K562 (cell line): Measurements from ENCODE around the gene NAA10. TPM values are rescaled to one million over a fixed set of nuclear protein-coding genes. Genes with fewer than 3 reads are reported as not detected.

ENCODE experiments used
- AFF4 ChIP-seq: sonication (generic); formaldehyde crosslinking; IDR thresholded peaks from 2 replicates; pipeline ENCODE4 v1.8.0; 2023; ENCODE audit warnings: mild to moderate bottlenecking, missing genetic modification reagents
- GATAD2B ChIP-seq: fragments of 450-650 bp; IDR thresholded peaks from 2 replicates; pipeline ENCODE4 v1.6.1; 2017; ENCODE audit warnings: mild to moderate bottlenecking, borderline replicate concordance
- MGA ChIP-seq: fragments of 450-650 bp; IDR thresholded peaks from 2 replicates; pipeline ENCODE4 v1.6.1; 2016; ENCODE audit warnings: mild to moderate bottlenecking, moderate library complexity
- NFIC ChIP-seq: fragments of 450-650 bp; IDR thresholded peaks from 2 replicates; pipeline ENCODE4 v1.6.1; 2017; ENCODE audit warnings: mild to moderate bottlenecking, inconsistent platforms
- PATZ1 ChIP-seq: fragments of 250-450 bp; sonication (Bioruptor Pico); IDR thresholded peaks from 2 replicates; pipeline ENCODE4 v1.5.0; 2020; ENCODE audit warnings: mild to moderate bottlenecking, borderline replicate concordance
- PTBP1 ChIP-seq: fragments of 200-400 bp; formaldehyde crosslinking; IDR thresholded peaks from 2 replicates; pipeline ENCODE4 v1.6.1; 2017; ENCODE audit warnings: low read depth, low read length
- RBM14 ChIP-seq: fragments of 200-400 bp; formaldehyde crosslinking; IDR thresholded peaks from 2 replicates; pipeline ENCODE4 v1.6.1; 2018; ENCODE audit warnings: low read depth, mild to moderate bottlenecking, low read length, moderate library complexity, borderline replicate concordance; ENCODE audit not compliant: insufficient read depth
- SREBF2 ChIP-seq: sonication (generic); formaldehyde crosslinking; IDR thresholded peaks from 2 replicates; pipeline ENCODE4 v1.4.0; 2020; ENCODE audit warnings: mild to moderate bottlenecking, missing genetic modification reagents
- polyA plus RNA-seq, 8 experiments: library from polyadenylated mRNA; depleted of rRNA in 4 of 8; stranded (reverse) in 5 of 8; unstranded in 3 of 8; fragments of >200 nt; fragmentation: Nextera tagmentation in 2 of 8; fragmentation: Illumina TruSeq in 1 of 8; extraction: Ambion mirVana in 2 of 8; extraction: Trizol in 1 of 8; gene quantifications; 2 replicates each; pipeline versions ENCODE4 v1.2.1 to v1.2.3, GENCODE V29; 2011 to 2014; ENCODE audit warnings: inconsistent platforms in 1 of 8, missing spikeins in 1 of 8
- total RNA-seq, 7 experiments: library from RNA; depleted of rRNA in 6 of 7; stranded (reverse); fragments of >200 nt in 6 of 7; fragmentation: Illumina TruSeq in 2 of 7; extraction: Trizol in 2 of 7; gene quantifications; 2 replicates each; pipeline versions ENCODE4 v1.2.1 to v1.2.3, GENCODE V29; 2011 to 2021; ENCODE audit warnings: low replicate concordance in 1 of 7

Gene NAA10
- total and polyA plus RNA-seq, 9 of the 15 experiments (the other 6 are each of a cell fraction or from before 2014, with no cell fraction given) = 11.1 to 250 (median 134) TPM

GRCh38 chrX:153927922-153928760 lies 6.7 kb downstream of the NAA10 start (continued):
- TF ChIP-seq MGA (no peak; the same call in 1 of the 2 replicates), GATAD2B (peak; percentile 76), SREBF2 (CRISPR knock-in tag) (no peak), AFF4 (peak; percentile 59; the same call in 1 of the 2 replicates), NFIC (peak; percentile 1; the same call in 1 of the 2 replicates), RBM14 (no peak), PTBP1 (0 out of 2 replicates have a peak, but pooled peaks have one; percentile 16), PATZ1 (CRISPR knock-in tag) (no peak)
